ENCODE results near the gene SERGEF.

- TF ChIP-seq, protein P1, sequence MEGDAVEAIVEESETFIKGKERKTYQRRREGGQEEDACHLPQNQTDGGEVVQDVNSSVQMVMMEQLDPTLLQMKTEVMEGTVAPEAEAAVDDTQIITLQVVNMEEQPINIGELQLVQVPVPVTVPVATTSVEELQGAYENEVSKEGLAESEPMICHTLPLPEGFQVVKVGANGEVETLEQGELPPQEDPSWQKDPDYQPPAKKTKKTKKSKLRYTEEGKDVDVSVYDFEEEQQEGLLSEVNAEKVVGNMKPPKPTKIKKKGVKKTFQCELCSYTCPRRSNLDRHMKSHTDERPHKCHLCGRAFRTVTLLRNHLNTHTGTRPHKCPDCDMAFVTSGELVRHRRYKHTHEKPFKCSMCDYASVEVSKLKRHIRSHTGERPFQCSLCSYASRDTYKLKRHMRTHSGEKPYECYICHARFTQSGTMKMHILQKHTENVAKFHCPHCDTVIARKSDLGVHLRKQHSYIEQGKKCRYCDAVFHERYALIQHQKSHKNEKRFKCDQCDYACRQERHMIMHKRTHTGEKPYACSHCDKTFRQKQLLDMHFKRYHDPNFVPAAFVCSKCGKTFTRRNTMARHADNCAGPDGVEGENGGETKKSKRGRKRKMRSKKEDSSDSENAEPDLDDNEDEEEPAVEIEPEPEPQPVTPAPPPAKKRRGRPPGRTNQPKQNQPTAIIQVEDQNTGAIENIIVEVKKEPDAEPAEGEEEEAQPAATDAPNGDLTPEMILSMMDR (IDR thresholded peaks at IDR 0.05) = peak in 4 of 5 experiments; percentile 37 to 66 (median 63)
- TF ChIP-seq POLR2A (IDR thresholded peaks at IDR 0.05) = peak in 1 of 2 donors; percentile 44
- TF ChIP-seq EP300 (IDR thresholded peaks at IDR 0.05) = peak in 1 of 2 donors; percentile 79
Observed at GRCh38 chr11:18012906-18013781, at the start of gene SERGEF.

Data from tibial nerve (tissue), 4 donors.